ENCODE results near the gene APBB2.

GRCh38 chr4:40909363-40909876, 304.9 kb downstream of the APBB2 start:
- 0 out of 2 replicates have a peak, but pooled peaks have one; percentile 78 for TF ChIP-seq EZH2phosphoT487 (IDR thresholded peaks at IDR 0.05; ENCODE audit: insufficient read depth, low read depth)
- no peak for TF ChIP-seq EZH2 (IDR thresholded peaks at IDR 0.05; ENCODE audit: insufficient read depth, poor library complexity, severe bottlenecking)
